MM.1S (cell line): ENCODE results near the gene PSMA5.

ENCODE experiments used
- EZH2 ChIP-seq: fragments of 300-600 bp; sonication (generic); optimal IDR thresholded peaks from 2 replicates; pipeline ENCODE3; 2017; ENCODE audit warnings: low read depth, mild to moderate bottlenecking, antibody characterized with exemption, low read length, mixed read lengths
- TF ChIP-seq, protein P1 (sequence below): fragments of 300-600 bp; sonication (generic); IDR thresholded peaks from 2 replicates; pipeline ENCODE4 v1.5.1; 2016; ENCODE audit warnings: antibody characterized with exemption, low read length, mixed read lengths

DNA sequence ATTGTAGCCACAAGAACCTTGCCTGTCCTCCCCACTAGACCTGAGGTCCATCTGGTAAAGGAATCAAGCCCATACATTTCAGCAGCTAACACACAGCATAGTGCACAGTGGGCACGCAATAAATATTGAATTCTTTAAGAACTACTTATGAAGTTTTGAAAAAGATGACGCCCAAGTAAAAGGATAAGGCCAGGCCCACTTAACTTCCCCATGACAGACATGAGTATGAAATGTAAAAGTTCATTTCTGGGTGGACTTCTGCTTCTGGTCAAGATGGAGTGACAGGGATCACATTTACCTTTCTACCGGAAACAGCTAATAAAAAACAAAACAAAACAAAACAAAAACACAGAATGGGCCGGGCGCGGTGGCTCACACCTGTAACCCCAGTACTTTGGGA is 54.0 kb downstream of the PSMA5 start:
- no peak for TF ChIP-seq EZH2
- TF ChIP-seq, protein P1, sequence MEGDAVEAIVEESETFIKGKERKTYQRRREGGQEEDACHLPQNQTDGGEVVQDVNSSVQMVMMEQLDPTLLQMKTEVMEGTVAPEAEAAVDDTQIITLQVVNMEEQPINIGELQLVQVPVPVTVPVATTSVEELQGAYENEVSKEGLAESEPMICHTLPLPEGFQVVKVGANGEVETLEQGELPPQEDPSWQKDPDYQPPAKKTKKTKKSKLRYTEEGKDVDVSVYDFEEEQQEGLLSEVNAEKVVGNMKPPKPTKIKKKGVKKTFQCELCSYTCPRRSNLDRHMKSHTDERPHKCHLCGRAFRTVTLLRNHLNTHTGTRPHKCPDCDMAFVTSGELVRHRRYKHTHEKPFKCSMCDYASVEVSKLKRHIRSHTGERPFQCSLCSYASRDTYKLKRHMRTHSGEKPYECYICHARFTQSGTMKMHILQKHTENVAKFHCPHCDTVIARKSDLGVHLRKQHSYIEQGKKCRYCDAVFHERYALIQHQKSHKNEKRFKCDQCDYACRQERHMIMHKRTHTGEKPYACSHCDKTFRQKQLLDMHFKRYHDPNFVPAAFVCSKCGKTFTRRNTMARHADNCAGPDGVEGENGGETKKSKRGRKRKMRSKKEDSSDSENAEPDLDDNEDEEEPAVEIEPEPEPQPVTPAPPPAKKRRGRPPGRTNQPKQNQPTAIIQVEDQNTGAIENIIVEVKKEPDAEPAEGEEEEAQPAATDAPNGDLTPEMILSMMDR, result no peak
